ENCODE data around the gene RFLNA. TPM values are rescaled to one million over a fixed set of nuclear protein-coding genes. Genes with fewer than 3 reads are reported as not detected.

The RFLNA gene
- total and polyA plus RNA-seq, 9 donors: 3.3 to 11.1 (median 7.4) TPM

- Histone ChIP-seq H3K36me3 (ENCODE audit: control insufficient read depth, insufficient read depth, low read length) (no peaks in the 10 kb centered on the region), H3K9me3 (replicated peaks; ENCODE audit: control insufficient read depth, low read depth, low read length) (peaks cover 8% of the 10 kb centered on the region), H3K27me3 (ENCODE audit: control insufficient read depth, insufficient read depth, low read length) (peaks cover 2% of the 10 kb centered on the region), H3K27ac (ENCODE audit: low read length) (no peak overlapping the region), H3K4me1 (ENCODE audit: control insufficient read depth, insufficient read depth, low read length) (peaks cover 34% of the 10 kb centered on the region), H3K4me3 (ENCODE audit: low read length) (no peak overlapping the region)
- WGBS (ENCODE audit: insufficient coverage): 33% methylated on average over 17 of the region's 19 CpGs
- peak; percentile 76 for DNase-seq
Measured at GRCh38 chr12:124279846-124280360, 15.0 kb upstream of the RFLNA start.

GRCh38 chr12:124281309-124281708 is 13.6 kb upstream of the RFLNA start:
- Histone ChIP-seq H3K27me3 (ENCODE audit: control insufficient read depth, insufficient read depth, low read length) (peaks cover 2% of the 10 kb centered on the region), H3K4me3 (ENCODE audit: low read length) (no peak overlapping the region), H3K36me3 (ENCODE audit: control insufficient read depth, insufficient read depth, low read length) (no peaks in the 10 kb centered on the region), H3K27ac (ENCODE audit: low read length) (no peak overlapping the region), H3K9me3 (replicated peaks; ENCODE audit: control insufficient read depth, low read depth, low read length) (peaks cover 10% of the 10 kb centered on the region), H3K4me1 (ENCODE audit: control insufficient read depth, insufficient read depth, low read length) (peaks cover 34% of the 10 kb centered on the region)
- DNase-seq: no peak
- no CpG with 5 or more reads among the region's 2 CpGs for WGBS (ENCODE audit: insufficient coverage)

GRCh38 chr12:124282287-124282686 is 12.6 kb upstream of the RFLNA start:
- DNase-seq: no peak
- WGBS (ENCODE audit: insufficient coverage): no CpG with 5 or more reads among the region's 5 CpGs
- Histone ChIP-seq H3K9me3 (replicated peaks; ENCODE audit: control insufficient read depth, low read depth, low read length) (peaks cover 10% of the 10 kb centered on the region), H3K4me1 (ENCODE audit: control insufficient read depth, insufficient read depth, low read length) (peaks cover 34% of the 10 kb centered on the region), H3K4me3 (ENCODE audit: low read length) (no peak overlapping the region), H3K36me3 (ENCODE audit: control insufficient read depth, insufficient read depth, low read length) (no peaks in the 10 kb centered on the region), H3K27ac (ENCODE audit: low read length) (no peak overlapping the region), H3K27me3 (ENCODE audit: control insufficient read depth, insufficient read depth, low read length) (peaks cover 2% of the 10 kb centered on the region)

GRCh38 chr12:124283326-124283725 is 11.6 kb upstream of the RFLNA start:
- Histone ChIP-seq H3K27me3 (ENCODE audit: control insufficient read depth, insufficient read depth, low read length) (peaks cover 2% of the 10 kb centered on the region), H3K4me1 (ENCODE audit: control insufficient read depth, insufficient read depth, low read length) (peaks cover 24% of the 10 kb centered on the region), H3K27ac (ENCODE audit: low read length) (no peak overlapping the region), H3K4me3 (ENCODE audit: low read length) (no peak overlapping the region), H3K9me3 (replicated peaks; ENCODE audit: control insufficient read depth, low read depth, low read length) (peaks cover 15% of the 10 kb centered on the region), H3K36me3 (ENCODE audit: control insufficient read depth, insufficient read depth, low read length) (no peaks in the 10 kb centered on the region)
- WGBS (ENCODE audit: insufficient coverage): 62% methylated on average over 4 of the region's 7 CpGs
- no peak for DNase-seq

GRCh38 chr12:124284368-124284767 is 10.5 kb upstream of the RFLNA start:
- Histone ChIP-seq H3K36me3 (ENCODE audit: control insufficient read depth, insufficient read depth, low read length) (no peaks in the 10 kb centered on the region), H3K9me3 (replicated peaks; ENCODE audit: control insufficient read depth, low read depth, low read length) (peaks cover 18% of the 10 kb centered on the region), H3K27me3 (ENCODE audit: control insufficient read depth, insufficient read depth, low read length) (peaks cover 2% of the 10 kb centered on the region), H3K4me3 (ENCODE audit: low read length) (no peak overlapping the region), H3K4me1 (ENCODE audit: control insufficient read depth, insufficient read depth, low read length) (peaks cover 19% of the 10 kb centered on the region), H3K27ac (ENCODE audit: low read length) (no peak overlapping the region)
- no peak for DNase-seq
- WGBS (ENCODE audit: insufficient coverage): no CpG with 5 or more reads among the region's 5 CpGs

GRCh38 chr12:124286414-124286813 is 8.5 kb upstream of the RFLNA start:
- WGBS (ENCODE audit: insufficient coverage): 72% methylated on average over 8 of the region's 8 CpGs
- peak; percentile 31 for DNase-seq
- Histone ChIP-seq H3K27ac (ENCODE audit: low read length) (no peak overlapping the region), H3K4me1 (ENCODE audit: control insufficient read depth, insufficient read depth, low read length) (peaks cover 14% of the 10 kb centered on the region), H3K9me3 (replicated peaks; ENCODE audit: control insufficient read depth, low read depth, low read length) (peaks cover 18% of the 10 kb centered on the region), H3K27me3 (ENCODE audit: control insufficient read depth, insufficient read depth, low read length) (no peaks in the 10 kb centered on the region), H3K4me3 (ENCODE audit: low read length) (no peak overlapping the region), H3K36me3 (ENCODE audit: control insufficient read depth, insufficient read depth, low read length) (no peaks in the 10 kb centered on the region)

- no peaks in the 10 kb centered on the region for H3K27me3 ChIP-seq (ENCODE audit: control insufficient read depth, insufficient read depth, low read length)
- peaks cover 14% of the 10 kb centered on the region for H3K4me1 ChIP-seq (ENCODE audit: control insufficient read depth, insufficient read depth, low read length)
- H3K27ac ChIP-seq (ENCODE audit: low read length): no peak overlapping the region
- DNase-seq: no peak
- peaks cover 18% of the 10 kb centered on the region for H3K9me3 ChIP-seq (replicated peaks; ENCODE audit: control insufficient read depth, low read depth, low read length)
- H3K36me3 ChIP-seq (ENCODE audit: control insufficient read depth, insufficient read depth, low read length): no peaks in the 10 kb centered on the region
- H3K4me3 ChIP-seq (ENCODE audit: low read length): no peak overlapping the region
- WGBS (ENCODE audit: insufficient coverage): 60% methylated on average over 1 of the region's 7 CpGs
Measured at GRCh38 chr12:124286971-124287370, 7.9 kb upstream of the RFLNA start.

GRCh38 chr12:124289634-124290600 is 5.0 kb upstream of the RFLNA start:
- WGBS (ENCODE audit: insufficient coverage): 50% methylated on average over 20 of the region's 21 CpGs
- Histone ChIP-seq H3K4me3 (ENCODE audit: low read length) (no peak overlapping the region), H3K27me3 (ENCODE audit: control insufficient read depth, insufficient read depth, low read length) (no peaks in the 10 kb centered on the region), H3K36me3 (ENCODE audit: control insufficient read depth, insufficient read depth, low read length) (no peaks in the 10 kb centered on the region), H3K9me3 (replicated peaks; ENCODE audit: control insufficient read depth, low read depth, low read length) (peaks cover 9% of the 10 kb centered on the region), H3K4me1 (ENCODE audit: control insufficient read depth, insufficient read depth, low read length) (peaks cover 16% of the 10 kb centered on the region), H3K27ac (ENCODE audit: low read length) (no peak overlapping the region)
- DNase-seq: peak; percentile 66

GRCh38 chr12:124292385-124292784 is 2.5 kb upstream of the RFLNA start:
- peaks cover 7% of the 10 kb centered on the region for H3K9me3 ChIP-seq (replicated peaks; ENCODE audit: control insufficient read depth, low read depth, low read length)
- 59% methylated on average over 5 of the region's 6 CpGs for WGBS (ENCODE audit: insufficient coverage)

GRCh38 chr12:124293286-124294003 is 1.4 kb upstream of the RFLNA start:
- Histone ChIP-seq H3K27ac (ENCODE audit: low read length) (no peak overlapping the region), H3K9me3 (replicated peaks; ENCODE audit: control insufficient read depth, low read depth, low read length) (peaks cover 2% of the 10 kb centered on the region), H3K27me3 (ENCODE audit: control insufficient read depth, insufficient read depth, low read length) (peaks cover 24% of the 10 kb centered on the region), H3K4me3 (ENCODE audit: low read length) (no peak overlapping the region), H3K4me1 (ENCODE audit: control insufficient read depth, insufficient read depth, low read length) (peaks cover 29% of the 10 kb centered on the region), H3K36me3 (ENCODE audit: control insufficient read depth, insufficient read depth, low read length) (no peaks in the 10 kb centered on the region)
- 93% methylated on average over 7 of the region's 12 CpGs for WGBS (ENCODE audit: insufficient coverage)
- no peak for DNase-seq

More at GRCh38 chr12:124292385-124292784, 2.5 kb upstream of the RFLNA start:
- Histone ChIP-seq H3K36me3 (ENCODE audit: control insufficient read depth, insufficient read depth, low read length) (no peaks in the 10 kb centered on the region), H3K4me3 (ENCODE audit: low read length) (no peak overlapping the region), H3K27ac (ENCODE audit: low read length) (no peak overlapping the region), H3K27me3 (ENCODE audit: control insufficient read depth, insufficient read depth, low read length) (peaks cover 18% of the 10 kb centered on the region), H3K4me1 (ENCODE audit: control insufficient read depth, insufficient read depth, low read length) (peaks cover 29% of the 10 kb centered on the region)
- DNase-seq: no peak
